ENCODE results near the gene EPHB1.
"Not testable (repeated sequence)": the region's sequence is repeated elsewhere in the genome, so short reads cannot be mapped to it uniquely, and the experiment has no call there.

EPHB1 gene

DNA sequence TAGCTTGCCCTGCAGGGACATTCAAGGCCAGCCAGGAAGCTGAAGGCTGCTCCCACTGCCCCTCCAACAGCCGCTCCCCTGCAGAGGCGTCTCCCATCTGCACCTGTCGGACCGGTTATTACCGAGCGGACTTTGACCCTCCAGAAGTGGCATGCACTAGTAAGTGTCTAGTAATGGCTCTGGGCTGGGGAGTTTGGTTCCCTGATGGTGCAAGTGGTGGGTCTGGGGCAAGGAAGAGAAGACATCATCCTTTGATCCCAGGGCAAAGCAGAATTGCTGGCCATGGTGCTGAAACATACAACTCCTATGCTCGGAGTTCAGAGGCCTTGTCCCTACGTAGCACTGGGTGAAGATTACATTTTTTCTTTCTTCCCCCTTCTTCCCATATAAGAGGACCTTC, 311.4 kb downstream of the EPHB1 start:
- Histone ChIP-seq H2BK120ac (ENCODE audit: low read depth, low read length) (no peak overlapping the region), H3K9me3 (ENCODE audit: control insufficient read depth, low read length) (no peaks in the 10 kb centered on the region), H2BK5ac (ENCODE audit: low read depth, low read length, poor library complexity, severe bottlenecking) (no peak overlapping the region), H3K14ac (ENCODE audit: low read length in 2 of 2) (no peak overlapping the region), H4K8ac (ENCODE audit: low read length) (no peak overlapping the region), H3K18ac (ENCODE audit: low read depth in 1 of 2, low read length in 2 of 2) (no peak overlapping the region), H2BK15ac (ENCODE audit: low read depth, poor library complexity, severe bottlenecking) (no peak overlapping the region), H3K36me3 (ENCODE audit: control insufficient read depth in 1 of 2, insufficient read depth in 2 of 2, low read depth in 1 of 2, low read length in 2 of 2) (no peaks in the 10 kb centered on the region), H2AK5ac (ENCODE audit: low read length, severe bottlenecking) (no peak overlapping the region), H3K79me1 (replicated peaks; ENCODE audit: low read length, poor library complexity, severe bottlenecking) (no peaks in the 10 kb centered on the region), H2BK12ac (ENCODE audit: low read length in 2 of 2) (no peak overlapping the region), H3K4me3 (ENCODE audit: insufficient read depth in 1 of 2, low read depth in 1 of 2, low read length in 2 of 2) (no peak overlapping the region), H3K27ac (ENCODE audit: low read length, poor library complexity, severe bottlenecking) (no peak overlapping the region), H2AFZ (ENCODE audit: low read depth, low read length) (no peak overlapping the region), H3K4ac (ENCODE audit: low read depth in 1 of 2, low read length in 2 of 2) (no peak overlapping the region), H3K23ac (ENCODE audit: low read length in 2 of 2) (no peak overlapping the region), H3K4me1 (ENCODE audit: control insufficient read depth, insufficient read depth, low read depth, low read length) (no peaks in the 10 kb centered on the region), H4K91ac (ENCODE audit: low read length) (no peak overlapping the region), H3K4me2 (ENCODE audit: low read length, poor library complexity, severe bottlenecking) (no peak overlapping the region), H3K27me3 (ENCODE audit: control insufficient read depth in 1 of 2, insufficient read depth in 1 of 2, low read length in 2 of 2) (no peaks in the 10 kb centered on the region), H3K9ac (ENCODE audit: low read length) (no peak overlapping the region)
- DNase-seq, result no peak
- WGBS, result 70% methylated on average over 8 of the region's 8 CpGs

DNA sequence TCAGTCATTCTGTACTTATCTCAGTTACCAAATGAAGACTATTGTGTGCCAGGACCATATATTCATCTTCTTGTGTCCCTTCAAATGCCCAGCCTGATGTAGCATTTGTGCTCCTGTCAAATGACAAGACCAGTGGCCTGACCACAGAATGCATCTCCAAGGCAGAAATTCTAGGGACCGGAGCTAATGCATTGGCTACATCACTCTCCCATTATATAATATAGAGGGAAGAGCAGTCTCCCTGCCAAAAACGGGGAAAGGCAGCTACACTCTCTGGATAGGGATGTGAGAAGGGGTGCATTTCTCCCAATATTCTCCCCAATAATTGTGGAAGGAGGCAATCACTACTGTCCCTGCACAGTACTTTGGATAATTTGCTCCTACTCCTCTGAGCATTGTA, 312.0 kb downstream of the EPHB1 start:
- Histone ChIP-seq H3K9ac (ENCODE audit: low read length) (no peak overlapping the region), H3K23ac (ENCODE audit: low read length in 2 of 2) (no peak overlapping the region), H3K79me1 (replicated peaks; ENCODE audit: low read length, poor library complexity, severe bottlenecking) (no peaks in the 10 kb centered on the region), H3K14ac (ENCODE audit: low read length in 2 of 2) (no peak overlapping the region), H3K18ac (ENCODE audit: low read depth in 1 of 2, low read length in 2 of 2) (no peak overlapping the region), H3K4ac (ENCODE audit: low read depth in 1 of 2, low read length in 2 of 2) (no peak overlapping the region), H2AK5ac (ENCODE audit: low read length, severe bottlenecking) (no peak overlapping the region), H3K27me3 (ENCODE audit: control insufficient read depth in 1 of 2, insufficient read depth in 1 of 2, low read length in 2 of 2) (no peaks in the 10 kb centered on the region), H4K91ac (ENCODE audit: low read length) (no peak overlapping the region), H3K27ac (ENCODE audit: low read length, poor library complexity, severe bottlenecking) (no peak overlapping the region), H2BK120ac (ENCODE audit: low read depth, low read length) (no peak overlapping the region), H4K8ac (ENCODE audit: low read length) (no peak overlapping the region), H2BK15ac (ENCODE audit: low read depth, poor library complexity, severe bottlenecking) (no peak overlapping the region), H2BK12ac (ENCODE audit: low read length in 2 of 2) (no peak overlapping the region), H3K4me2 (ENCODE audit: low read length, poor library complexity, severe bottlenecking) (no peak overlapping the region), H3K4me1 (ENCODE audit: control insufficient read depth, insufficient read depth, low read depth, low read length) (no peaks in the 10 kb centered on the region), H3K4me3 (ENCODE audit: insufficient read depth in 1 of 2, low read depth in 1 of 2, low read length in 2 of 2) (no peak overlapping the region), H3K9me3 (ENCODE audit: control insufficient read depth, low read length) (no peaks in the 10 kb centered on the region), H2BK5ac (ENCODE audit: low read depth, low read length, poor library complexity, severe bottlenecking) (no peak overlapping the region), H3K36me3 (ENCODE audit: control insufficient read depth in 1 of 2, insufficient read depth in 2 of 2, low read depth in 1 of 2, low read length in 2 of 2) (no peaks in the 10 kb centered on the region), H2AFZ (ENCODE audit: low read depth, low read length) (no peak overlapping the region)
- DNase-seq, result no peak
- WGBS, result no CpG with 5 or more reads among the region's 2 CpGs

DNA sequence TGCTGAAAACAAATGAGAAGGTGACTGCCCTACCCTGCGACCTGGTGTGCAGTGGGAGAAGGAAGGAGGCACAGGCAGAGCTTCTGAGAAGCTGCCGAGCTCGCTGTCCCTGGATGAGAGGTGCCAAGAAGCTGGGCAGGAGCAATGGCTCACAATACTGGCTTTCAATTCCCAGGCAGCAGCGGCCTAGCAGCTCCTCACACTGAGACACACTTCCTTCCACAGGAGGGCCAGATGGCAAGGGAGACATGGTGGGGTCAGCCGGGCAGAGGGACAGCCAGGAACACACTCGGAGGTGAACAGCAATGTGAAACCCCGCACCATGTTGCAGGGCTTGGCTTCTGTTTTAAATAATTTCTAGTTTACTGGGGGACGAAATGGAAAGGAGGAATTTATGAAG, 314.6 kb downstream of the EPHB1 start:
- Histone ChIP-seq H2BK120ac (ENCODE audit: low read depth, low read length) (no peak overlapping the region), H2BK15ac (ENCODE audit: low read depth, poor library complexity, severe bottlenecking) (no peak overlapping the region), H2AK5ac (ENCODE audit: low read length, severe bottlenecking) (no peak overlapping the region), H3K14ac (ENCODE audit: low read length in 2 of 2) (no peak overlapping the region), H2BK12ac (ENCODE audit: low read length in 2 of 2) (no peak overlapping the region), H3K27me3 (ENCODE audit: control insufficient read depth in 1 of 2, insufficient read depth in 1 of 2, low read length in 2 of 2) (no peaks in the 10 kb centered on the region), H3K79me1 (replicated peaks; ENCODE audit: low read length, poor library complexity, severe bottlenecking) (no peaks in the 10 kb centered on the region), H2AFZ (ENCODE audit: low read depth, low read length) (no peak overlapping the region), H3K4me1 (ENCODE audit: control insufficient read depth, insufficient read depth, low read depth, low read length) (no peaks in the 10 kb centered on the region), H3K27ac (ENCODE audit: low read length, poor library complexity, severe bottlenecking) (no peak overlapping the region), H3K36me3 (ENCODE audit: control insufficient read depth in 1 of 2, insufficient read depth in 2 of 2, low read depth in 1 of 2, low read length in 2 of 2) (no peaks in the 10 kb centered on the region), H3K9me3 (ENCODE audit: control insufficient read depth, low read length) (no peaks in the 10 kb centered on the region), H2BK5ac (ENCODE audit: low read depth, low read length, poor library complexity, severe bottlenecking) (no peak overlapping the region), H4K8ac (ENCODE audit: low read length) (no peak overlapping the region), H4K91ac (ENCODE audit: low read length) (no peak overlapping the region), H3K9ac (ENCODE audit: low read length) (no peak overlapping the region), H3K4ac (ENCODE audit: low read depth in 1 of 2, low read length in 2 of 2) (no peak overlapping the region), H3K23ac (ENCODE audit: low read length in 2 of 2) (no peak overlapping the region), H3K18ac (ENCODE audit: low read depth in 1 of 2, low read length in 2 of 2) (no peak overlapping the region), H3K4me2 (ENCODE audit: low read length, poor library complexity, severe bottlenecking) (no peak overlapping the region), H3K4me3 (ENCODE audit: insufficient read depth in 1 of 2, low read depth in 1 of 2, low read length in 2 of 2) (no peak overlapping the region)
- DNase-seq, result no peak
- 75% methylated on average over 8 of the region's 8 CpGs for WGBS

DNA sequence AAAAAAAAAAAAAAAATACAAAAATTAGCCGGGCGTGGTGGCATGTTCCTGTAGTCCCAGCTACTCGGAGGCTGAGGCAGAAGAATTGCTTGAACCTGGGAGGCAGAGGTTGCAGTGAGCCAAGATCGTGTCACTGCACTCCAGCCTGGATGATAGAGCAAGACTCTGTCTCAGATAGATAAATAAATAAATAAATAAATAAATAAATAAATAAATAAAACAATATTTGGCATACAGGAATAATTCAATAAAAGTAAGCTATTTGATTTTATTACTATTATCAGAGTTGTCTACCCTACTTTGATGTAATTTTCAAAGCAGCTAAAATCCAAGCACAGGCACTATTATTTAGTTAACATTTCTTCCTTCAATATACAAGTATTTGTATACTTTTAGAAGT, 319.5 kb downstream of the EPHB1 start:
- not testable (repeated sequence) for H3K4me1 ChIP-seq (ENCODE audit: control insufficient read depth, insufficient read depth, low read depth, low read length); DNase-seq; H3K4me3 ChIP-seq (ENCODE audit: insufficient read depth in 1 of 2, low read depth in 1 of 2, low read length in 2 of 2); H2AFZ ChIP-seq (ENCODE audit: low read depth, low read length); H2AK5ac ChIP-seq (ENCODE audit: low read length, severe bottlenecking); H3K23ac ChIP-seq (ENCODE audit: low read length in 2 of 2); H3K14ac ChIP-seq (ENCODE audit: low read length in 2 of 2); H3K9me3 ChIP-seq (ENCODE audit: control insufficient read depth, low read length); H3K9ac ChIP-seq (ENCODE audit: low read length); H3K36me3 ChIP-seq (ENCODE audit: control insufficient read depth in 1 of 2, insufficient read depth in 2 of 2, low read depth in 1 of 2, low read length in 2 of 2); H3K27me3 ChIP-seq (ENCODE audit: control insufficient read depth in 1 of 2, insufficient read depth in 1 of 2, low read length in 2 of 2); H3K18ac ChIP-seq (ENCODE audit: low read depth in 1 of 2, low read length in 2 of 2); H3K27ac ChIP-seq (ENCODE audit: low read length, poor library complexity, severe bottlenecking); H4K8ac ChIP-seq (ENCODE audit: low read length); H3K79me1 ChIP-seq (replicated peaks; ENCODE audit: low read length, poor library complexity, severe bottlenecking); H2BK120ac ChIP-seq (ENCODE audit: low read depth, low read length); H4K91ac ChIP-seq (ENCODE audit: low read length); H3K4ac ChIP-seq (ENCODE audit: low read depth in 1 of 2, low read length in 2 of 2); H2BK12ac ChIP-seq (ENCODE audit: low read length in 2 of 2); H2BK5ac ChIP-seq (ENCODE audit: low read depth, low read length, poor library complexity, severe bottlenecking); H2BK15ac ChIP-seq (ENCODE audit: low read depth, poor library complexity, severe bottlenecking); H3K4me2 ChIP-seq (ENCODE audit: low read length, poor library complexity, severe bottlenecking)
- WGBS, result 40% methylated on average over 3 of the region's 4 CpGs
